IMR-90 (cell line): ENCODE data around the gene NUDCD2. TPM values are rescaled to one million over a fixed set of nuclear protein-coding genes. Genes with fewer than 3 reads are reported as not detected.

Source experiments
- ATAC-seq: fragments of 200-7000 bp; cut with Tn5 transposase; 2 replicates; pipeline ENCODE4 v1.9.1; 2020; ENCODE audit warnings: low read depth, mild to moderate bottlenecking, moderate library complexity
- BruUV-seq: library from RNA; stranded (reverse); fragments of 400-500 nt; replicated peaks from 2 replicates; lab custom pipeline; 2021; lab: Mats Ljungman, UMichigan
- CTCF ChIA-PET: fragments of 300-600 bp; formaldehyde crosslinking; extraction: SDS; loops from one replicate; lab custom pipeline; 2021; ENCODE audit warnings: antibody characterized with exemption; lab: Yijun Ruan, JAX
- POLR2A ChIA-PET: fragments of 300-600 bp; sonication (Branson Sonifier 250); formaldehyde crosslinking; loops from one replicate; lab custom pipeline; 2022; ENCODE audit warnings: antibody characterized with exemption; ENCODE audit not compliant: unreplicated experiment; lab: Charles Lee
- DNase-seq: peaks from one replicate; pipeline ENCODE4 v3.0.0; 2013
- H2AFZ ChIP-seq: replicated peaks from 2 replicates; pipeline ENCODE3; 2013; ENCODE audit warnings: low read length, mild to moderate bottlenecking; ENCODE audit not compliant: poor library complexity
- H2AK5ac ChIP-seq: 2 replicates; pipeline ENCODE4 v1.6.1; 2013; ENCODE audit warnings: low read depth, low read length, inconsistent platforms
- H2AK9ac ChIP-seq: replicated peaks from 2 replicates; pipeline ENCODE3; 2013; ENCODE audit warnings: mild to moderate bottlenecking, low read depth, low read length, moderate library complexity; ENCODE audit not compliant: poor library complexity
- H2BK120ac ChIP-seq: 2 replicates; pipeline ENCODE4 v1.6.1; 2013; ENCODE audit warnings: low read depth, low read length, inconsistent platforms
- H2BK15ac ChIP-seq: 3 replicates; pipeline ENCODE4 v1.6.1; 2013; ENCODE audit warnings: low read depth, low read length, inconsistent platforms
- H2BK20ac ChIP-seq: 2 replicates; pipeline ENCODE4 v1.6.1; 2013; ENCODE audit warnings: low read depth, mild to moderate bottlenecking, inconsistent platforms, low read length, moderate library complexity
- H2BK5ac ChIP-seq: 2 replicates; pipeline ENCODE4 v1.6.1; 2013; ENCODE audit warnings: mild to moderate bottlenecking, low read depth, low read length, inconsistent platforms; ENCODE audit not compliant: poor library complexity, severe bottlenecking
- H3K14ac ChIP-seq: replicated peaks from 2 replicates; pipeline ENCODE4 v1.6.1; 2013; ENCODE audit warnings: low read depth, low read length, inconsistent platforms
- H3K18ac ChIP-seq: 2 replicates; pipeline ENCODE4 v1.6.1; 2013; ENCODE audit warnings: low read depth, low read length, control low read depth
- H3K23ac ChIP-seq: 2 replicates; pipeline ENCODE4 v1.6.1; 2013; ENCODE audit warnings: low read depth, low read length, inconsistent platforms
- H3K27ac ChIP-seq: 2 replicates; pipeline ENCODE4 v1.5.1; 2013; ENCODE audit warnings: mild to moderate bottlenecking, control low read depth, low read length; ENCODE audit not compliant: insufficient read depth
- H3K27me3 ChIP-seq: 2 replicates; pipeline ENCODE4 v1.6.1; 2013; ENCODE audit warnings: low read length; ENCODE audit not compliant: control insufficient read depth, insufficient read depth
- H3K36me3 ChIP-seq: 2 replicates; pipeline ENCODE4 v1.6.1; 2013; ENCODE audit warnings: low read length, mixed read lengths; ENCODE audit not compliant: control insufficient read depth, insufficient read depth
- H3K4ac ChIP-seq: 2 replicates; pipeline ENCODE4 v1.6.1; 2013; ENCODE audit warnings: low read depth, low read length, inconsistent platforms
- H3K4me1 ChIP-seq: 2 replicates; pipeline ENCODE4 v1.6.1; 2013; ENCODE audit warnings: low read length, mixed read lengths; ENCODE audit not compliant: control insufficient read depth, insufficient read depth
- H3K4me2 ChIP-seq: 2 replicates; pipeline ENCODE4 v1.6.1; 2013; ENCODE audit warnings: low read depth, mild to moderate bottlenecking, control low read depth, low read length, moderate library complexity
- H3K4me3 ChIP-seq: 2 replicates; pipeline ENCODE4 v1.5.1; 2013; ENCODE audit warnings: low read depth, mild to moderate bottlenecking, control low read depth, low read length, moderate library complexity; ENCODE audit not compliant: insufficient read depth
- H3K56ac ChIP-seq: 2 replicates; pipeline ENCODE4 v1.6.1; 2013; ENCODE audit warnings: low read length, inconsistent platforms; ENCODE audit not compliant: insufficient read depth; ENCODE audit errors: extremely low read depth
- H3K79me1 ChIP-seq, 2 experiments: 2 replicates each; pipeline ENCODE4 v1.6.1; 2013; ENCODE audit warnings: low read length in 2 of 2, inconsistent platforms in 1 of 2, low read depth in 1 of 2
- H3K9ac ChIP-seq: 2 replicates; pipeline ENCODE4 v1.6.1; 2013; ENCODE audit warnings: low read depth, low read length, control low read depth
- H3K9me1 ChIP-seq: 2 replicates; pipeline ENCODE4 v1.6.1; 2013; ENCODE audit warnings: low read length, inconsistent platforms; ENCODE audit not compliant: insufficient read depth
- H3K9me3 ChIP-seq: 2 replicates; pipeline ENCODE4 v1.6.1; 2013; ENCODE audit warnings: low read length; ENCODE audit not compliant: control insufficient read depth, insufficient read depth
- H4K20me1 ChIP-seq: 2 replicates; pipeline ENCODE4 v1.6.1; 2013; ENCODE audit warnings: low read length, inconsistent platforms; ENCODE audit not compliant: insufficient read depth
- H4K5ac ChIP-seq: 2 replicates; pipeline ENCODE4 v1.6.1; 2013; ENCODE audit warnings: mild to moderate bottlenecking, low read depth, low read length, control low read depth
- H4K8ac ChIP-seq, 2 experiments: 2 replicates each; pipeline ENCODE4 v1.6.1; 2013; ENCODE audit warnings: low read depth in 2 of 2, low read length in 2 of 2, control low read depth in 1 of 2, inconsistent platforms in 1 of 2
- H4K91ac ChIP-seq: 2 replicates; pipeline ENCODE4 v1.6.1; 2013; ENCODE audit warnings: low read depth, low read length, inconsistent platforms; ENCODE audit not compliant: insufficient read depth
- CHD1 ChIP-seq: IDR thresholded peaks from 2 replicates; pipeline ENCODE4 v1.6.1; 2012; ENCODE audit warnings: low read depth, low read length, improper control_type of control experiment
- MAZ ChIP-seq: IDR thresholded peaks from 2 replicates; pipeline ENCODE4 v1.6.1; 2012; ENCODE audit warnings: low read depth, mild to moderate bottlenecking, low read length, improper control_type of control experiment, moderate library complexity, borderline replicate concordance
- MXI1 ChIP-seq: IDR thresholded peaks from 2 replicates; pipeline ENCODE4 v1.6.1; 2012; ENCODE audit warnings: low read depth, mild to moderate bottlenecking, low read length, moderate library complexity, borderline replicate concordance
- NFE2L2 ChIP-seq: fragments of 150-350 bp; IDR thresholded peaks from 2 replicates; pipeline ENCODE4 v1.6.1; 2016; ENCODE audit warnings: low read depth, mild to moderate bottlenecking, low read length
- POLR2A ChIP-seq: IDR thresholded peaks from 2 replicates; pipeline ENCODE4 v1.6.1; 2012; ENCODE audit warnings: mild to moderate bottlenecking, low read depth, low read length
- RFX5 ChIP-seq: IDR thresholded peaks from 2 replicates; pipeline ENCODE4 v1.8.0; 2012; ENCODE audit warnings: low read depth, mild to moderate bottlenecking, low read length, moderate library complexity
- WGBS, 2 experiments: methylation state at CpG; one replicate each; pipeline versions ENCODE4 v1.1.5 to v1.1.7; 2013; ENCODE audit warnings: missing lambda C conversion rate in 2 of 2; ENCODE audit not compliant: insufficient read length in 1 of 2; ENCODE audit errors: extremely low coverage in 2 of 2; 5-methylcytosine and 5-hydroxymethylcytosine counted together
- dilution Hi-C: fragments of 300-500 bp; cut with HindIII; formaldehyde crosslinking; loops from one replicate; pipeline ENCODE4 v1.14.3; 2018; ENCODE audit warnings: low sequenced_read_pairs; ENCODE audit not compliant: unreplicated experiment
- in situ Hi-C: fragments of 300-500 bp; cut with MboI; formaldehyde crosslinking; loops from 3 replicates; pipeline ENCODE4 v1.14.3; 2019; ENCODE audit warnings: low sequenced_read_pairs, inconsistent platforms, mixed read lengths
- intact Hi-C: fragments of 100-400 bp; cut with micrococcal nuclease; formaldehyde crosslinking; loops from 2 replicates; pipeline ENCODE4 v1.10.0; 2022
- polyA plus RNA-seq, 3 experiments: library from polyadenylated mRNA; depleted of rRNA; stranded (reverse); fragments of >200 nt; gene quantifications; 2 replicates each; pipeline ENCODE4 v1.2.3, GENCODE V29; 2012; ENCODE audit warnings: low replicate concordance in 1 of 3
- total RNA-seq: library from RNA; depleted of rRNA; stranded (reverse); fragments of >200 nt; gene quantifications from 2 replicates; pipeline ENCODE4 v1.2.3, GENCODE V29; 2012
- TF ChIP-seq, protein P1 (sequence below): fragments of 150-350 bp; IDR thresholded peaks from 2 replicates; pipeline ENCODE4 v1.6.1; 2016; ENCODE audit warnings: low read depth, mild to moderate bottlenecking, low read length, moderate library complexity, borderline replicate concordance
- TF ChIP-seq, protein P2 (sequence below): conservative IDR thresholded peaks from 2 replicates; pipeline ENCODE4 v1.5.1; 2012; ENCODE audit warnings: mild to moderate bottlenecking, low read depth, low read length, improper control_type of control experiment
- TF ChIP-seq, protein P3 (sequence below): fragments of 150-350 bp; IDR thresholded peaks from 2 replicates; pipeline ENCODE4 v1.6.1; 2017; ENCODE audit warnings: mild to moderate bottlenecking, antibody characterized with exemption, low read length, low read depth

The NUDCD2 gene
- total and polyA plus RNA-seq, 2 of the 4 experiments (the other 2 are of a cell fraction) = 3.0 to 3.5 TPM

DNA sequence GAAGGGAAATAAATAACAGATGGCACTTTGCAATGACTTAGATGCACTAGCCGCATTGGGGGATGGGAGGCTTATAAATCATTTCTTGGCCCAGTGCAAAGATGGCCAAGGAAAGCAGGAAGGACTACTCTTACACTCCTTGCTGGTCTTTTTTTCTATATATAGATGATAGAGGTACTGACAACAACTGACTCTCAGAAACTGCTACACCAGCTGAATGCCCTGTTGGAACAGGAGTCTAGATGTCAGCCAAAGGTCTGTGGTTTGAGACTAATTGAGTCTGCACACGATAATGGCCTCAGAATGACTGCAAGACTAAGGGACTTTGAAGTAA lies 20.8 kb downstream of the NUDCD2 start:
- CTCF ChIA-PET = interaction anchor here (1.3 to 1.6 kb wide), 2 partner anchors 11 to 41 kb away, joined by 3 read pairs; no protein-coding TSS in a partner anchor
- no peak overlapping the region for H2BK15ac ChIP-seq
- intact Hi-C loops = no loop called here
- H2BK5ac ChIP-seq = no peak overlapping the region
- peak overlapping the region; percentile 81 for H3K4me2 ChIP-seq
- ATAC-seq (no peak), DNase-seq (no peak)
- WGBS, 2 experiments = no CpG with 5 or more reads among the region's 2 CpGs
- no TSS peak for BruUV-seq
- no peak overlapping the region for H4K91ac ChIP-seq
- H3K23ac ChIP-seq = no peak overlapping the region; the same call in 1 of the 2 replicates
- H3K36me3 ChIP-seq = peaks cover 22% of the 10 kb centered on the region
- no peak overlapping the region for H2BK20ac ChIP-seq
- H3K56ac ChIP-seq = no peak overlapping the region
- H2AK9ac ChIP-seq = no peak overlapping the region
- peak overlapping the region; percentile 58; the same call in 1 of the 2 replicates for H3K9ac ChIP-seq
- no peaks in the 10 kb centered on the region for H3K9me1 ChIP-seq
- H3K27ac ChIP-seq = peak overlapping the region; percentile 21; the same call in 1 of the 2 replicates
- no peak for TF ChIP-seq MAZ
- no peak for TF ChIP-seq MXI1
- TF ChIP-seq NFE2L2 = no peak
- TF ChIP-seq, protein P1, sequence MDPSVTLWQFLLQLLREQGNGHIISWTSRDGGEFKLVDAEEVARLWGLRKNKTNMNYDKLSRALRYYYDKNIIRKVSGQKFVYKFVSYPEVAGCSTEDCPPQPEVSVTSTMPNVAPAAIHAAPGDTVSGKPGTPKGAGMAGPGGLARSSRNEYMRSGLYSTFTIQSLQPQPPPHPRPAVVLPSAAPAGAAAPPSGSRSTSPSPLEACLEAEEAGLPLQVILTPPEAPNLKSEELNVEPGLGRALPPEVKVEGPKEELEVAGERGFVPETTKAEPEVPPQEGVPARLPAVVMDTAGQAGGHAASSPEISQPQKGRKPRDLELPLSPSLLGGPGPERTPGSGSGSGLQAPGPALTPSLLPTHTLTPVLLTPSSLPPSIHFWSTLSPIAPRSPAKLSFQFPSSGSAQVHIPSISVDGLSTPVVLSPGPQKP = no peak
- TF ChIP-seq RFX5 = no peak
- no peak for TF ChIP-seq POLR2A
- TF ChIP-seq CHD1 = no peak
- TF ChIP-seq, protein P2, sequence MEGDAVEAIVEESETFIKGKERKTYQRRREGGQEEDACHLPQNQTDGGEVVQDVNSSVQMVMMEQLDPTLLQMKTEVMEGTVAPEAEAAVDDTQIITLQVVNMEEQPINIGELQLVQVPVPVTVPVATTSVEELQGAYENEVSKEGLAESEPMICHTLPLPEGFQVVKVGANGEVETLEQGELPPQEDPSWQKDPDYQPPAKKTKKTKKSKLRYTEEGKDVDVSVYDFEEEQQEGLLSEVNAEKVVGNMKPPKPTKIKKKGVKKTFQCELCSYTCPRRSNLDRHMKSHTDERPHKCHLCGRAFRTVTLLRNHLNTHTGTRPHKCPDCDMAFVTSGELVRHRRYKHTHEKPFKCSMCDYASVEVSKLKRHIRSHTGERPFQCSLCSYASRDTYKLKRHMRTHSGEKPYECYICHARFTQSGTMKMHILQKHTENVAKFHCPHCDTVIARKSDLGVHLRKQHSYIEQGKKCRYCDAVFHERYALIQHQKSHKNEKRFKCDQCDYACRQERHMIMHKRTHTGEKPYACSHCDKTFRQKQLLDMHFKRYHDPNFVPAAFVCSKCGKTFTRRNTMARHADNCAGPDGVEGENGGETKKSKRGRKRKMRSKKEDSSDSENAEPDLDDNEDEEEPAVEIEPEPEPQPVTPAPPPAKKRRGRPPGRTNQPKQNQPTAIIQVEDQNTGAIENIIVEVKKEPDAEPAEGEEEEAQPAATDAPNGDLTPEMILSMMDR = no peak
- TF ChIP-seq, protein P3, sequence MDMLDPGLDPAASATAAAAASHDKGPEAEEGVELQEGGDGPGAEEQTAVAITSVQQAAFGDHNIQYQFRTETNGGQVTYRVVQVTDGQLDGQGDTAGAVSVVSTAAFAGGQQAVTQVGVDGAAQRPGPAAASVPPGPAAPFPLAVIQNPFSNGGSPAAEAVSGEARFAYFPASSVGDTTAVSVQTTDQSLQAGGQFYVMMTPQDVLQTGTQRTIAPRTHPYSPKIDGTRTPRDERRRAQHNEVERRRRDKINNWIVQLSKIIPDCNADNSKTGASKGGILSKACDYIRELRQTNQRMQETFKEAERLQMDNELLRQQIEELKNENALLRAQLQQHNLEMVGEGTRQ = no peak
- H4K20me1 ChIP-seq = peaks cover 17% of the 10 kb centered on the region; the same call in 1 of the 2 replicates
- 0 out of 2 replicates have a peak overlapping the region, but pooled peaks have one; percentile 13 for H3K14ac ChIP-seq
- H3K27me3 ChIP-seq = no peaks in the 10 kb centered on the region
- no peaks in the 10 kb centered on the region for H3K4me1 ChIP-seq
- H2AFZ ChIP-seq = no peak overlapping the region
- H4K8ac ChIP-seq = no peak overlapping the region
- H3K79me1 ChIP-seq = peaks cover 13 to 24% of the 10 kb centered on the region in 2 experiments
- POLR2A ChIA-PET = no interaction called here
- no peak overlapping the region for H3K18ac ChIP-seq
- H2BK120ac ChIP-seq = no peak overlapping the region
- H3K4ac ChIP-seq = no peak overlapping the region
- in situ Hi-C loops = no loop called here
- H2AK5ac ChIP-seq = no peak overlapping the region
- dilution Hi-C loops = no loop called here
- H3K9me3 ChIP-seq = no peaks in the 10 kb centered on the region
- peak overlapping the region; percentile 13; the same call in 1 of the 2 replicates for H3K4me3 ChIP-seq
- H4K5ac ChIP-seq = no peak overlapping the region
